RPMI7951 (cell line): ENCODE results near the gene CNTNAP2. TPM values are rescaled to one million over a fixed set of nuclear protein-coding genes. Genes with fewer than 3 reads are reported as not detected.
A peak's percentile ranks its signal among the peaks of the same experiment; 100 is the strongest.
"Not testable (repeated sequence)": the region's sequence is repeated elsewhere in the genome, so short reads cannot be mapped to it uniquely, and the experiment has no call there.

Experiments
- DNase-seq: peaks from one replicate; pipeline ENCODE4 v3.0.0-alpha.2; 2012; ENCODE audit warnings: low read depth
- total RNA-seq: library from RNA; depleted of rRNA; stranded (reverse); fragments of >200 nt; shearing (Covaris generic); gene quantifications from 2 replicates; pipeline ENCODE4 v1.2.3, GENCODE V29; 2014

The CNTNAP2 gene
- total RNA-seq, 1 experiment from 2014 or later: not detected

GRCh38 chr7:147742301-147742700 lies 1625.7 kb downstream of the CNTNAP2 start:
- no peak for DNase-seq

- no peak for DNase-seq
These were observed 1639.7 kb downstream of the CNTNAP2 start for GRCh38 chr7:147756300-147756699.

- peak; percentile 20 for DNase-seq
These were observed 1642.8 kb downstream of the CNTNAP2 start for GRCh38 chr7:147759327-147759943.

GRCh38 chr7:147765301-147765700 lies 1648.7 kb downstream of the CNTNAP2 start:
- no peak for DNase-seq

- DNase-seq: peak; percentile 13
These were observed 1654.7 kb downstream of the CNTNAP2 start for GRCh38 chr7:147771344-147771743.

- no peak for DNase-seq
These were observed 1657.9 kb downstream of the CNTNAP2 start for GRCh38 chr7:147774461-147774860.

GRCh38 chr7:147775516-147776284 lies 1659.1 kb downstream of the CNTNAP2 start:
- no peak for DNase-seq

GRCh38 chr7:147777309-147777708 lies 1660.7 kb downstream of the CNTNAP2 start:
- DNase-seq: no peak

GRCh38 chr7:147779949-147780348 lies 1663.3 kb downstream of the CNTNAP2 start:
- no peak for DNase-seq

- no peak for DNase-seq
These were observed 1680.0 kb downstream of the CNTNAP2 start for GRCh38 chr7:147796581-147796980.

- DNase-seq: no peak
These were observed 1681.4 kb downstream of the CNTNAP2 start for GRCh38 chr7:147798001-147798400.

- DNase-seq: not testable (repeated sequence)
These were observed 1685.2 kb downstream of the CNTNAP2 start for GRCh38 chr7:147801762-147802161.

- DNase-seq: no peak
These were observed 1686.5 kb downstream of the CNTNAP2 start for GRCh38 chr7:147803151-147803550.

- no peak for DNase-seq
These were observed 1687.0 kb downstream of the CNTNAP2 start for GRCh38 chr7:147803606-147804005.

- DNase-seq: no peak
These were observed 1687.4 kb downstream of the CNTNAP2 start for GRCh38 chr7:147804032-147804431.

GRCh38 chr7:147805996-147806576 lies 1689.5 kb downstream of the CNTNAP2 start:
- no peak for DNase-seq

GRCh38 chr7:147809786-147810185 lies 1693.2 kb downstream of the CNTNAP2 start:
- DNase-seq: no peak

- DNase-seq: no peak
These were observed 1693.7 kb downstream of the CNTNAP2 start for GRCh38 chr7:147810269-147810668.

- DNase-seq: no peak
These were observed 1695.3 kb downstream of the CNTNAP2 start for GRCh38 chr7:147811923-147812322.

- DNase-seq: no peak
These were observed 1696.7 kb downstream of the CNTNAP2 start for GRCh38 chr7:147813316-147813715.

GRCh38 chr7:147818317-147818716 lies 1701.7 kb downstream of the CNTNAP2 start:
- no peak for DNase-seq

- no peak for DNase-seq
These were observed 1708.1 kb downstream of the CNTNAP2 start for GRCh38 chr7:147824671-147825070.

GRCh38 chr7:147829016-147829415 lies 1712.4 kb downstream of the CNTNAP2 start:
- no peak for DNase-seq
